HEK293 (cell line): ENCODE measurements around the gene USP5.

ENCODE experiments used
- RBAK ChIP-seq: fragments of 450-650 bp; formaldehyde crosslinking; IDR thresholded peaks from 2 replicates; pipeline ENCODE4 v1.5.1; 2016; ENCODE audit warnings: missing biosample characterization, missing genetic modification characterization
- REST ChIP-seq: fragments of 450-650 bp; formaldehyde crosslinking; IDR thresholded peaks from 2 replicates; pipeline ENCODE4 v1.5.1; 2016; ENCODE audit warnings: missing biosample characterization, missing genetic modification characterization
- TCF7L2 ChIP-seq: IDR thresholded peaks from 2 replicates; pipeline ENCODE4 v1.6.1; 2011; ENCODE audit warnings: low read depth, mild to moderate bottlenecking, inconsistent platforms, low read length, moderate library complexity, borderline replicate concordance
- ZBTB11 ChIP-seq: fragments of 450-650 bp; formaldehyde crosslinking; conservative IDR thresholded peaks from 2 replicates; pipeline ENCODE4 v1.5.1; 2016; ENCODE audit warnings: low read depth, missing biosample characterization, missing genetic modification characterization
- ZNF133 ChIP-seq: fragments of 450-650 bp; formaldehyde crosslinking; IDR thresholded peaks from 2 replicates; pipeline ENCODE4 v1.5.1; 2016; ENCODE audit warnings: missing biosample characterization, missing genetic modification characterization
- ZNF623 ChIP-seq: fragments of 450-650 bp; formaldehyde crosslinking; IDR thresholded peaks from 2 replicates; pipeline ENCODE4 v1.5.1; 2016; ENCODE audit warnings: missing biosample characterization, missing genetic modification characterization
- ZNF747 ChIP-seq: fragments of 450-650 bp; formaldehyde crosslinking; IDR thresholded peaks from 2 replicates; pipeline ENCODE4 v1.5.1; 2016; ENCODE audit warnings: missing biosample characterization, missing genetic modification characterization
- TF ChIP-seq, protein P1 (sequence below): fragments of 450-650 bp; formaldehyde crosslinking; IDR thresholded peaks from 2 replicates; pipeline ENCODE4 v1.5.1; 2016; ENCODE audit warnings: missing biosample characterization, missing genetic modification characterization
- TF ChIP-seq, protein P2 (sequence below): fragments of 450-650 bp; formaldehyde crosslinking; optimal IDR thresholded peaks from 2 replicates; pipeline ENCODE3; 2016; ENCODE audit warnings: missing biosample characterization, mild to moderate bottlenecking, missing genetic modification characterization
- TF ChIP-seq, protein P3 (sequence below): fragments of 450-650 bp; formaldehyde crosslinking; IDR thresholded peaks from 2 replicates; pipeline ENCODE4 v1.5.1; 2016; ENCODE audit warnings: missing biosample characterization, missing genetic modification characterization

DNA sequence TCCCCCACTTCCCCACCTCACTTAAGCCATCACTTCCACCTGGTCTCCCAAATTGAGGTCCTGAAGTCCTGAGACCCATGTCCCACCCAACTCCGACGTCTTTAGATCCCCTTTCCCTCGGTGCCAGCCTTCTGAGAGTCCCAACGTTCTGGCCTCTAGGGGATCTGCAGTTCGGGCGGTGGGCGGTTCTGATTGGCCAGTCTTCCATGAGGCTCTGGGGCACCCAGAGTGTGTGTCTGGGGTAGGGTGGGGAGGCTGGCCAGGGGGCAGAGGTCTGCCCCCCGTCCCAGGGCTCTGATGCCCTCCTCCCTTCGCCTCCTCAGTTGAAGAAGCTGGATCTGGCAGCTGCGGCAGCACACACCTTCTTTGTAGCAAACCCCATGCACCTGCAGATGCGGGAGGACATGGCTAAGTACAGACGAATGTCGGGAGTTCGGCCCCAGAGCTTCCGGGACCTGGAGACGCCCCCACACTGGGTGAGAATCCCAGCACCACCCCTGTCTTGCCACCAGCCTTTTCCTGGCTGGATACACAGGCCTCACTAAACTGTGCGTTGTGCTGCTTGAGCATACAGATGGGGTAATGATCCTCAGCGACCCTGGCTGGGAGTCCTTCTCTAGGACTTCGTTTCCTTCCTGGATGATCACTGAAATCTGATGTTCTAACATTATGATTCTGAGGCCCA, 22.3 kb upstream of the USP5 start:
- TF ChIP-seq, protein P1, sequence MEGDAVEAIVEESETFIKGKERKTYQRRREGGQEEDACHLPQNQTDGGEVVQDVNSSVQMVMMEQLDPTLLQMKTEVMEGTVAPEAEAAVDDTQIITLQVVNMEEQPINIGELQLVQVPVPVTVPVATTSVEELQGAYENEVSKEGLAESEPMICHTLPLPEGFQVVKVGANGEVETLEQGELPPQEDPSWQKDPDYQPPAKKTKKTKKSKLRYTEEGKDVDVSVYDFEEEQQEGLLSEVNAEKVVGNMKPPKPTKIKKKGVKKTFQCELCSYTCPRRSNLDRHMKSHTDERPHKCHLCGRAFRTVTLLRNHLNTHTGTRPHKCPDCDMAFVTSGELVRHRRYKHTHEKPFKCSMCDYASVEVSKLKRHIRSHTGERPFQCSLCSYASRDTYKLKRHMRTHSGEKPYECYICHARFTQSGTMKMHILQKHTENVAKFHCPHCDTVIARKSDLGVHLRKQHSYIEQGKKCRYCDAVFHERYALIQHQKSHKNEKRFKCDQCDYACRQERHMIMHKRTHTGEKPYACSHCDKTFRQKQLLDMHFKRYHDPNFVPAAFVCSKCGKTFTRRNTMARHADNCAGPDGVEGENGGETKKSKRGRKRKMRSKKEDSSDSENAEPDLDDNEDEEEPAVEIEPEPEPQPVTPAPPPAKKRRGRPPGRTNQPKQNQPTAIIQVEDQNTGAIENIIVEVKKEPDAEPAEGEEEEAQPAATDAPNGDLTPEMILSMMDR (tag by site-specific recombination) = peak; percentile 63; the same call in 1 of the 2 replicates
- TF ChIP-seq RBAK (tag by site-specific recombination) (no peak), TCF7L2 (no peak), ZNF133 (no peak; the same call in 1 of the 2 replicates), ZNF623 (tag by site-specific recombination) (no peak), ZBTB11 (tag by site-specific recombination) (no peak), REST (tag by site-specific recombination) (no peak), ZNF747 (tag by site-specific recombination) (no peak)
- TF ChIP-seq, protein P2, sequence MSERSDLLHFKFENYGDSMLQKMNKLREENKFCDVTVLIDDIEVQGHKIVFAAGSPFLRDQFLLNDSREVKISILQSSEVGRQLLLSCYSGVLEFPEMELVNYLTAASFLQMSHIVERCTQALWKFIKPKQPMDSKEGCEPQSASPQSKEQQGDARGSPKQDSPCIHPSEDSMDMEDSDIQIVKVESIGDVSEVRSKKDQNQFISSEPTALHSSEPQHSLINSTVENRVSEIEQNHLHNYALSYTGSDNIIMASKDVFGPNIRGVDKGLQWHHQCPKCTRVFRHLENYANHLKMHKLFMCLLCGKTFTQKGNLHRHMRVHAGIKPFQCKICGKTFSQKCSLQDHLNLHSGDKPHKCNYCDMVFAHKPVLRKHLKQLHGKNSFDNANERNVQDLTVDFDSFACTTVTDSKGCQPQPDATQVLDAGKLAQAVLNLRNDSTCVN (tag by site-specific recombination) = no peak
- TF ChIP-seq, protein P3, sequence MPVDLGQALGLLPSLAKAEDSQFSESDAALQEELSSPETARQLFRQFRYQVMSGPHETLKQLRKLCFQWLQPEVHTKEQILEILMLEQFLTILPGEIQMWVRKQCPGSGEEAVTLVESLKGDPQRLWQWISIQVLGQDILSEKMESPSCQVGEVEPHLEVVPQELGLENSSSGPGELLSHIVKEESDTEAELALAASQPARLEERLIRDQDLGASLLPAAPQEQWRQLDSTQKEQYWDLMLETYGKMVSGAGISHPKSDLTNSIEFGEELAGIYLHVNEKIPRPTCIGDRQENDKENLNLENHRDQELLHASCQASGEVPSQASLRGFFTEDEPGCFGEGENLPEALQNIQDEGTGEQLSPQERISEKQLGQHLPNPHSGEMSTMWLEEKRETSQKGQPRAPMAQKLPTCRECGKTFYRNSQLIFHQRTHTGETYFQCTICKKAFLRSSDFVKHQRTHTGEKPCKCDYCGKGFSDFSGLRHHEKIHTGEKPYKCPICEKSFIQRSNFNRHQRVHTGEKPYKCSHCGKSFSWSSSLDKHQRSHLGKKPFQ (tag by site-specific recombination) = no peak
